ENCODE measurements around the gene ANO10.
A peak's percentile ranks its signal among the peaks of the same experiment; 100 is the strongest.
"Not testable (repeated sequence)": the region's sequence is repeated elsewhere in the genome, so short reads cannot be mapped to it uniquely, and the experiment has no call there.

The ANO10 gene

DNA sequence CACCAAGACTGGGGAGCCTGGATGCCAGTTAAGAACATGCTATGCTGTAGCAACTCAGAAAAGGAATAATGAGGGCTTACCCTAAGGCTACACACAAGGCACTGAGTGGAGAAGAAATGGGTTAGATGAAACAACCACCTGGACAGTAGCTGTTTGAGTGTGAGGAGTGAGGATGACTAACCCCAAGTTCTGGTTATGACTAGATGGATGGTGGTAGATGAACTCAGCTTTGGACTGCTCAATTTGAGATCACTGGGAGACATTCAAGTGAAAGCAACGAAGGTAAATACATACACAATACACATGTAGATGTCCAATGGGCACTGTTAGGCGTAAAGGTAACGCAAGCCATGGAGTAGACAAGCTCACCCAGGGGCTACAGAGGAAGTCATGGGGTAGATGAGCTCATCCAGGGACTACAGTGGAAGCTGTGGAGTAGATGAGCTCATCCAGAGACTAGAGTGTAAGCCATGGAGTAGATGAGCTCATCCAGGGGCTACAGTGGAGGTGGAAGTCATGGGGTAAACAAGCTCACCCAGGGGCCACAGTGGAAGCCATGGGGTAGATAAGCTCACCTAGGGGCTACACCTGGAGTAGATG lies 98.3 kb downstream of the ANO10 start:
- peak; percentile 2 for DNase-seq (ENCODE audit: low spot score)
- TF ChIP-seq, protein P1, sequence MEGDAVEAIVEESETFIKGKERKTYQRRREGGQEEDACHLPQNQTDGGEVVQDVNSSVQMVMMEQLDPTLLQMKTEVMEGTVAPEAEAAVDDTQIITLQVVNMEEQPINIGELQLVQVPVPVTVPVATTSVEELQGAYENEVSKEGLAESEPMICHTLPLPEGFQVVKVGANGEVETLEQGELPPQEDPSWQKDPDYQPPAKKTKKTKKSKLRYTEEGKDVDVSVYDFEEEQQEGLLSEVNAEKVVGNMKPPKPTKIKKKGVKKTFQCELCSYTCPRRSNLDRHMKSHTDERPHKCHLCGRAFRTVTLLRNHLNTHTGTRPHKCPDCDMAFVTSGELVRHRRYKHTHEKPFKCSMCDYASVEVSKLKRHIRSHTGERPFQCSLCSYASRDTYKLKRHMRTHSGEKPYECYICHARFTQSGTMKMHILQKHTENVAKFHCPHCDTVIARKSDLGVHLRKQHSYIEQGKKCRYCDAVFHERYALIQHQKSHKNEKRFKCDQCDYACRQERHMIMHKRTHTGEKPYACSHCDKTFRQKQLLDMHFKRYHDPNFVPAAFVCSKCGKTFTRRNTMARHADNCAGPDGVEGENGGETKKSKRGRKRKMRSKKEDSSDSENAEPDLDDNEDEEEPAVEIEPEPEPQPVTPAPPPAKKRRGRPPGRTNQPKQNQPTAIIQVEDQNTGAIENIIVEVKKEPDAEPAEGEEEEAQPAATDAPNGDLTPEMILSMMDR (IDR thresholded peaks at IDR 0.05; ENCODE audit: borderline replicate concordance, control extremely low read depth, extremely low read depth, insufficient read depth, missing control alignments), result no peak
- in situ Hi-C loops (cut with MboI; ENCODE audit: low sequenced_read_pairs, unreplicated experiment), result loop anchor here (25.0 kb wide), 1 partner anchor 361 kb away; no protein-coding TSS in a partner anchor

DNA sequence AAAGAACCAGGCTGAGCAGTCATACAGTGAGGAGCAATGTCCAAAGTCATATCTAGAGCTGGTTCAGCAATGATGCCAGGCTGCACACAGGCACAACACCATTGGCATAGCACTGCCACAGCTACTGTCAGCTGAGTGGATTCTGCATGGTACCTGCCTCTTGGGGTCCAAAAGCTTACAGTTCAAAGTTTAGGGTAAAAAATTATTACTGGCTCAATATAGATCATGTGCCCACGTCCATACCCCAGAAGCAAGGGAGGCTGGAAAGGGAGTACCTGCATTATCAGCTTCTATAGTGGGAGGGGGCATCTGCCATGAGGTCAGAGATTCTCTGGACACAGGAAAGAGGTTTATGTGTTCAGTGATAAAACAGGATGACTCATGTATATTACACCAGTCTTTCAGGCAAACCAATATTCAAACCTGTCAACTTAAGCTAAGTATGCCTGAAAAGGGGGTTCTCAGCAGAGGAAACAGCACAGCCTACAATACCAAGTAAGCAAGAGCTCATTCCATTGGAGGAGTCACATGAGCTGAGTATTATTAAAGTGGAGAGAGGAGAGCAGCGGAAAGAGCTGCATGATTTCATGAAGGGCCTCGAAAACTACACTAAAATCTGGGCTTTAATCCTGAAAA lies 99.0 kb downstream of the ANO10 start:
- DNase-seq (ENCODE audit: low spot score), result no peak
- TF ChIP-seq, protein P1 (IDR thresholded peaks at IDR 0.05; ENCODE audit: borderline replicate concordance, control extremely low read depth, extremely low read depth, insufficient read depth, missing control alignments), result no peak
- in situ Hi-C loops (cut with MboI; ENCODE audit: low sequenced_read_pairs, unreplicated experiment), result loop anchor here (25.0 kb wide), 1 partner anchor 361 kb away; no protein-coding TSS in a partner anchor

DNA sequence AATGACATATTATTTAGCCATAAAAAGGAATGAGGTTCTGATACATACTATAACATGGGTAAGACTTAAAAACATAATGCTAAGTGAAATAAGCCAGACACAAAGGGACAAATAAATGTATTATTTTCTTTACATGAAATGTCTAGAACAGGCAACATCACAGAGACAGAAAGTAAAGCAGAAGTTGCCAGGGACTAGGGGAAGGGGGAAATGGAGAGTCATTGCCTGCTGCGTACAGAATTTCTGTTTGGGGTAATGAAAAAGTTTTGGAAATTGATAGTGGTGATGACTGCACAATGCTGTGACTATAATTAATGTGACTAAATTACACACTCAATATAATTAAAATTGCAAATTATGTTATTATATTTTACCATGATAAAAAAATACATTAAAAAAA lies 99.9 kb downstream of the ANO10 start:
- TF ChIP-seq, protein P1 (IDR thresholded peaks at IDR 0.05; ENCODE audit: borderline replicate concordance, control extremely low read depth, extremely low read depth, insufficient read depth, missing control alignments), result no peak
- DNase-seq (ENCODE audit: low spot score), result no peak
- in situ Hi-C loops (cut with MboI; ENCODE audit: low sequenced_read_pairs, unreplicated experiment), result loop anchor here (25.0 kb wide), 1 partner anchor 360 kb away; no protein-coding TSS in a partner anchor

DNA sequence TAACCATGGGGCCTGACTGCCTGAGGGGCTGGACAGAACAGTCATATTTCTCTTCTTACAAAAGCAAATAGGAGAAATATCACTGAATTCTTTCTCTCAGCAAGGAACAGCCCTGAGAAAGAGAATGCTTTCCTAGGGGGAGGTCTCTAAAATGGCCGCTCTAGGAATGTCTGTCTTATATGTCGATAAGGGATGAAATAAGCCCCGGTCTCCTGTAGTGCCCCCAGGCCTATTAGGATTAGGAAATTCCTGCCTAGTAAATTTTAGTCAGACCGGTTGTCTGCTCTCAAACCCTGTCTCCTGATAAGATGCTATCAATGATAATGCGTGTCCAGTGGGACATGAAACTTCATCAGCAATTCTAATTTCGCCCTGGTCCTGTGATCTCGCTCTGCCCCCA lies 103.3 kb downstream of the ANO10 start:
- in situ Hi-C loops (cut with MboI; ENCODE audit: low sequenced_read_pairs, unreplicated experiment), result loop anchor here (25.0 kb wide), 1 partner anchor 356 kb away; no protein-coding TSS in a partner anchor
- DNase-seq (ENCODE audit: low spot score), result not testable (repeated sequence)

DNA sequence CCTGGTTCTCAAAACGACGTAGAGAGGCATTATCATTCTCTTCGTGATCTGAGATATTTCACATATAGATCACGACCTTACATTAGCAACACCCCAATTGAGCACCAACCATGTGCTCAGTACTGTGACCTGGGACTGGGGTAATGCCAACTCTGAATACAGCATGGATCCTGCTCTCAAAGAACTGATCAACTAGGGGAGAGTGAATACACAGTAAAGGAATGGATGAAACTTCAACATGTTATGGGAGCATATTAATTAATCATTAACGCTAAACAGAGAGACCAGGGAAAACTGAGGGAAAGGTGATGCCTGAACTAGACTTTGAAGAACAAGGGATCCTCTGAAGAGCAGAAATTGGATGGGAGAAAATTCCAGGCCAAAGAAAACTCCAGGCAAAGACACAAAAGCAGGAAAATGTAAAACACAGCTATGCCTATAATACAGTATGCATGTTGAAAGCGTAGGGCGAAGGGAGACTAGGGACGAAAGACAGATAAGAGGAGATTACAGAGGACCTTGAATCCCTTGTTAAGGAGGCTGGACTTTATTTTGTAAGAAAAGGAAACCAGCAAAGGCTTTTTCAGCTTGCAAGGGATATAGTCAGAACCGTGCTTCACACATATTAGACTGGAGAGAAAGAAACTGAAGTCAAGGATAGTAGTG lies 105.7 kb downstream of the ANO10 start:
- DNase-seq (ENCODE audit: low spot score), result no peak
- TF ChIP-seq, protein P1 (IDR thresholded peaks at IDR 0.05; ENCODE audit: borderline replicate concordance, control extremely low read depth, extremely low read depth, insufficient read depth, missing control alignments), result no peak
- in situ Hi-C loops (cut with MboI; ENCODE audit: low sequenced_read_pairs, unreplicated experiment), result loop anchor here (25.0 kb wide), 1 partner anchor 354 kb away; no protein-coding TSS in a partner anchor

DNA sequence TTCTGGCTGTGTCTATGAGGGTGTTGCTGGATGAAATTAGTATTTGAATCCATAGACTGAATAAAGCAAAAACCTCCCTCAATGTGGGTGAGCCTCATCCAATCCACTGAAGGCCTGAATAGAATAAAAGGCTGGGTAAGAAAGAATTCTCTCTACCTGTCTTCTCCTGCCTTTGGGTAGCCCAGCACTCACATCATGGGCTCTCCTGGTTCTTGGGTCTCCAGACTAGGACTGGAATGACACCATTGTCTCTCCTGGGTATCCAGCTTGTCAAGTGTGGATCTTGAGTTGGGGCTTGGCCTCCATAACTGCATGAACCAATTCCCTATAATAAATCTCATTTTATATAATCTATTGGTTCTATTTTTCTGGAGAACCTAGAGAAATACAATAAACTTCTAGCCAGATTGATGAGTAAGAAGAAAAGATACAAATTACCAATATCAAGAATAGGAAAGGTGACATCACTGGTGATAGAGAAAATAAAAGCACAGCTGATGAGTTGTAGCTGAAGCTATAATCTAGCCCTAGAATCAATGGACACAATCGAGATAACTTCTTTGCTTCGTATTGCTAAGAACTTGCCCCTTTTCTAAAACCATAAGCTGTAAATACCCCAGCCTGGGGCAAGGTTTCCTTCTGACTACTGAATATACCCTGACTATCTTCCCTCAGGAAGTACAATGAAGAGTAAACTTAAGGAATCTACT lies 106.4 kb downstream of the ANO10 start:
- no peak for DNase-seq (ENCODE audit: low spot score)
- in situ Hi-C loops (cut with MboI; ENCODE audit: low sequenced_read_pairs, unreplicated experiment), result loop anchor here (25.0 kb wide), 1 partner anchor 353 kb away; no protein-coding TSS in a partner anchor
- TF ChIP-seq, protein P1 (IDR thresholded peaks at IDR 0.05; ENCODE audit: borderline replicate concordance, control extremely low read depth, extremely low read depth, insufficient read depth, missing control alignments), result no peak
